ENCODE data around the gene MYO15B. TPM values are rescaled to one million over a fixed set of nuclear protein-coding genes. Genes with fewer than 3 reads are reported as not detected.

Gene MYO15B
- total RNA-seq, 1 experiment from 2014 or later, result 30.3 TPM

GRCh38 chr17:75548813-75549212 is 38.8 kb upstream of the MYO15B start:
- H3K36me3 ChIP-seq (ENCODE audit: control insufficient read depth in 1 of 2, insufficient read depth in 2 of 2, low read length in 2 of 2), result no peaks in the 10 kb centered on the region; a peak in 1 of 4 replicates
- H3K9me2 ChIP-seq (ENCODE audit: insufficient read depth), result no peaks in the 10 kb centered on the region
- RAD21 ChIA-PET (ENCODE audit: low non-redundant PET in 1 of 2, low total read pairs in 2 of 2, uncharacterized antibody in 2 of 2, unreplicated experiment in 2 of 2), result interaction anchor here (0.7 to 1.4 kb wide), 4 partner anchors 22 to 32 kb away, joined by 3 to 10 read pairs (median 4); partner anchors contain the start of genes LLGL2 (in 1 of the 2) and TSEN54 (in 1 of the 2)
- no peaks in the 10 kb centered on the region for H4K20me1 ChIP-seq (ENCODE audit: insufficient read depth)
- POLR2A ChIA-PET, result interaction anchor here (1.0 to 1.4 kb wide), 4 partner anchors 9 to 33 kb away, joined by 3 to 5 read pairs (median 4); partner anchors contain the start of genes LLGL2 and TSEN54
- H3K9me3 ChIP-seq (ENCODE audit: control insufficient read depth in 1 of 2, insufficient read depth in 1 of 2, low read depth in 1 of 2, low read length in 2 of 2), result no peaks in the 10 kb centered on the region
- H3K4me2 ChIP-seq (ENCODE audit: low read length), result peak overlapping the region; percentile 93
- intact Hi-C loops (cut with micrococcal nuclease), result no loop called here
- no peak for TF ChIP-seq CTCF (IDR thresholded peaks at IDR 0.05 in 2 of 3, conservative IDR thresholded peaks at IDR 0.05 in 1 of 3; ENCODE audit: borderline replicate concordance in 1 of 3, insufficient read depth in 1 of 3, low read depth in 2 of 3, low read length in 2 of 3)
- TF ChIP-seq RAD21 (IDR thresholded peaks at IDR 0.05; ENCODE audit: low read depth), result no peak
- no peak for TF ChIP-seq CEBPB (IDR thresholded peaks at IDR 0.05; ENCODE audit: low read depth)
- no peak for TF ChIP-seq TCF7L2 (IDR thresholded peaks at IDR 0.05; ENCODE audit: borderline replicate concordance, extremely low read depth, insufficient read depth, insufficient read length)
- no peak for TF ChIP-seq JUND (IDR thresholded peaks at IDR 0.05)
- no peak for TF ChIP-seq EZH2phosphoT487 (IDR thresholded peaks at IDR 0.05; ENCODE audit: borderline replicate concordance)
- TF ChIP-seq ELF1 (IDR thresholded peaks at IDR 0.05; ENCODE audit: borderline replicate concordance, low read depth), result no peak
- TF ChIP-seq ATF3 (IDR thresholded peaks at IDR 0.05), result no peak
- no peak for TF ChIP-seq EZH2 (IDR thresholded peaks at IDR 0.05)
- TF ChIP-seq ZNF274 (IDR thresholded peaks at IDR 0.05; ENCODE audit: low read depth, low read length), result no peak
- no peak for TF ChIP-seq MAX (IDR thresholded peaks at IDR 0.05)
- no peak for TF ChIP-seq YY1 (IDR thresholded peaks at IDR 0.05; ENCODE audit: extremely low read depth, insufficient replicate concordance, low read depth, low read length)
- no peak for TF ChIP-seq SIN3A (IDR thresholded peaks at IDR 0.05; ENCODE audit: low read depth)
- TF ChIP-seq EGR1 (IDR thresholded peaks at IDR 0.05; ENCODE audit: low read depth), result no peak
- TF ChIP-seq POLR2A (IDR thresholded peaks at IDR 0.05; ENCODE audit: borderline replicate concordance, extremely low read depth, insufficient read depth, insufficient read length), result no peak
- TF ChIP-seq FOSL1 (IDR thresholded peaks at IDR 0.05; ENCODE audit: low read depth), result no peak
- TF ChIP-seq SP1 (IDR thresholded peaks at IDR 0.05; ENCODE audit: low read depth), result no peak
- no peak for TF ChIP-seq CBX3 (IDR thresholded peaks at IDR 0.05; ENCODE audit: low read depth)
- TF ChIP-seq ZFX (IDR thresholded peaks at IDR 0.05), result no peak
- no peak overlapping the region for H2AFZ ChIP-seq (ENCODE audit: low read depth, low read length, poor library complexity, severe bottlenecking)
- H3K4me1 ChIP-seq (ENCODE audit: control insufficient read depth in 1 of 2, insufficient read depth in 2 of 2, low read length in 2 of 2), result peaks cover 33 to 39% of the 10 kb centered on the region in 2 experiments
- ATAC-seq (peak; percentile 25), DNase-seq (ENCODE audit: low read depth, low spot score) (no peak)
- peak overlapping the region; percentile 69 for H3K9ac ChIP-seq (ENCODE audit: low read length)
- peak overlapping the region; percentile 95 for H3K27ac ChIP-seq (ENCODE audit: low read depth, low read length)
- no peaks in the 10 kb centered on the region for H3K27me3 ChIP-seq (ENCODE audit: insufficient read depth, low read length)
- H3K79me2 ChIP-seq (ENCODE audit: insufficient read depth, low read length), result peaks cover 23% of the 10 kb centered on the region
- CTCF ChIA-PET, result interaction anchor here (1.5 to 1.6 kb wide), 3 partner anchors 24 to 52 kb away, joined by 8 to 11 read pairs (median 9); partner anchors contain the start of genes LLGL2 and TSEN54
- BruUV-seq (replicated peaks), result no TSS peak
- peak overlapping the region; percentile 50 to 58 for H3K4me3 ChIP-seq (replicated peaks in 1 of 2; ENCODE audit: low read depth in 1 of 2, low read length in 2 of 2)

All from HCT116 (cell line).